ENCODE data around the gene TSPAN4. TPM values are rescaled to one million over a fixed set of nuclear protein-coding genes. Genes with fewer than 3 reads are reported as not detected.

TSPAN4 gene
- total RNA-seq, 2 experiments from 2014 or later = 5.2 to 5.3 TPM

DNA sequence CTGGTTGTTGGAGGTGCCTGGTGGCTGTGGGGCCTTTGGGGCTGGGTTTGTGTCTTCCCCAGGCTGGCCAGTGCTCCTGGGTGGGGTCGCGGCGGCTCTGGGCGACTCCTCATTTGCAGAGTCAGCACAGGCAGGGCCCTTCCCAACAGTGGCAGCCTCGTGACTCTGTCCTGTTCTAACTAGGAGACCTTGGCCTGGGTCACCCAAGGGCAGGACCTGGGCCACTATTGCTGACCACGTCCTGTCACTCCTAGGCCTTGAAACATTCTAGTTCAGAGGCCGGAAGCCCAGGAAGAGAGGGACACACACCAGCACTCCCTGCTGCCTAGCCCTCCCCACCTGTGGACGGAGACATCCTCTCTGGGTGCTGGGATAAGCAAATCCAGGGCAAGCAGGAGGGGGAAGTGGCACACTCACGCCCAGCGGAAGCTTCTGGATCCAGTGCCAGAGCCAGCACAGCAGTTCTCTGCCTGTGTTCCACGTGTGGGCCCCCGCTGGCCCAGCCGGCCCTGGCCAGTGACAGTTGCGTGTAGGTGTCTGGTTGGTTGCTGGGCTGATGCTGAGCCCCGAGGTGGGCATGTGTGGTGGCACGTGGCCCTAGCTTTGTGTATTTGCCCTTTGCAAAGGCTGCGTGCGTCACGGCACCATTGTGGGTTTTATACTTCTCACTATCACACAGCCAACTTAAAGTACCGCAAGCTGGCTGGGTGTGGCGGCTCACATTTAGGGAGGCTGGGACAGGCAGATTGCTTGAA is 72.3 kb downstream of the TSPAN4 start:
- no peaks in the 10 kb centered on the region for H3K9me3 Mint-ChIP-seq
- intact Hi-C loops (cut with micrococcal nuclease) = no loop called here
- no peaks in the 10 kb centered on the region for H3K36me3 Mint-ChIP-seq
- ChIA-PET POLR2A (no interaction called here), CTCF (interaction anchor here (1.1 kb wide), 1 partner anchor 10 kb away, joined by 5 read pairs; the partner anchor contains the start of gene AP2A2)
- H3K27ac Mint-ChIP-seq = no peak overlapping the region
- H3K4me1 Mint-ChIP-seq (ENCODE audit: low read depth) = peaks cover 4% of the 10 kb centered on the region
- DNase-seq = no peak
- no peak overlapping the region for H3K4me3 Mint-ChIP-seq
- H3K27me3 Mint-ChIP-seq = no peaks in the 10 kb centered on the region

Other genes with a start within 250 kb of the TSPAN4 start
- gene IRF7, start 226.9 kb upstream of the TSPAN4 start, total RNA-seq = 10 to 100 TPM; 79.9 to 80.7 TPM
- gene CDHR5, start 217.9 kb upstream of the TSPAN4 start, total RNA-seq = not detected
- gene SCT, start 215.7 kb upstream of the TSPAN4 start, total RNA-seq = not detected
- gene DRD4, start 205.6 kb upstream of the TSPAN4 start, total RNA-seq = under 1 TPM; 0.21 to 0.39 TPM
- 10 to 100 TPM; 41.5 to 50.5 TPM for gene DEAF1, start 147.6 kb upstream of the TSPAN4 start, total RNA-seq
- gene TMEM80, start 147.0 kb upstream of the TSPAN4 start, total RNA-seq = 1 to 10 TPM; 9.5 to 9.8 TPM
- 10 to 100 TPM; 12.4 to 12.6 TPM for gene EPS8L2, start 136.6 kb upstream of the TSPAN4 start, total RNA-seq
- 100 to 1,000 TPM; 284 to 296 TPM for gene TALDO1, start 95.4 kb upstream of the TSPAN4 start, total RNA-seq
- 10 to 100 TPM; 36.6 to 39.1 TPM for gene GATD1, start 65.4 kb upstream of the TSPAN4 start, total RNA-seq
- gene CEND1, start 52.8 kb upstream of the TSPAN4 start, total RNA-seq = 1 to 10 TPM in 1 of 2 experiments, under 1 TPM in 1; 0.68 to 1.1 TPM
- 10 to 100 TPM; 28.4 to 32.2 TPM for gene SLC25A22, start 44.6 kb upstream of the TSPAN4 start, total RNA-seq
- gene PIDD1, start 37.6 kb upstream of the TSPAN4 start, total RNA-seq = 10 to 100 TPM; 28.3 to 32.1 TPM
- gene RPLP2, start 32.9 kb upstream of the TSPAN4 start, total RNA-seq = 1,000 to 10,000 TPM; 2,941 to 2,963 TPM
- 10 to 100 TPM; 33.2 to 35.0 TPM for gene PNPLA2, start 23.9 kb upstream of the TSPAN4 start, total RNA-seq
- gene CRACR2B, start 14.9 kb upstream of the TSPAN4 start, total RNA-seq = 1 to 10 TPM; 1.8 to 2.3 TPM
- gene CD151, start 9.9 kb upstream of the TSPAN4 start, total RNA-seq = 10 to 100 TPM; 40.2 to 40.9 TPM
- 10 to 100 TPM; 70.4 to 74.0 TPM for gene POLR2L, start 323 bp upstream of the TSPAN4 start, total RNA-seq
- 10 to 100 TPM; 61.5 to 61.6 TPM for gene CHID1, start 68.0 kb downstream of the TSPAN4 start, total RNA-seq
- 10 to 100 TPM; 42.8 to 44.1 TPM for gene AP2A2, start 83.0 kb downstream of the TSPAN4 start, total RNA-seq
- gene MUC6, start 193.9 kb downstream of the TSPAN4 start, total RNA-seq = not detected
- gene MUC2, start 232.0 kb downstream of the TSPAN4 start, total RNA-seq = not detected